OCI-M2 (cell line): ENCODE data around the gene DMBX1.
A peak's percentile ranks its signal among the peaks of the same experiment; 100 is the strongest.

Experiments
- DNase-seq: peaks from one replicate; lab custom pipeline; 2025; ENCODE audit not compliant: unreplicated experiment; lab: John Stamatoyannopoulos, UW

DMBX1 gene

GRCh38 chr1:46497020-46497419, 7.4 kb downstream of the DMBX1 start:
- no peak for DNase-seq

- no peak for DNase-seq
Observed at GRCh38 chr1:46497665-46498064, 8.0 kb downstream of the DMBX1 start.

GRCh38 chr1:46501528-46501927, 11.9 kb downstream of the DMBX1 start:
- no peak for DNase-seq

GRCh38 chr1:46503421-46503820, 13.8 kb downstream of the DMBX1 start:
- DNase-seq, result no peak

GRCh38 chr1:46506470-46507219, 17.0 kb downstream of the DMBX1 start:
- DNase-seq, result no peak

- DNase-seq, result no peak
Observed at GRCh38 chr1:46508757-46509156, 19.1 kb downstream of the DMBX1 start.

- no peak for DNase-seq
Observed at GRCh38 chr1:46510341-46510997, 20.8 kb downstream of the DMBX1 start.

- DNase-seq, result no peak
Observed at GRCh38 chr1:46510998-46511365, 21.3 kb downstream of the DMBX1 start.

GRCh38 chr1:46512135-46512791, 22.6 kb downstream of the DMBX1 start:
- no peak for DNase-seq

GRCh38 chr1:46512792-46513190, 23.2 kb downstream of the DMBX1 start:
- no peak for DNase-seq

- no peak for DNase-seq
Observed at GRCh38 chr1:46513536-46513935, 23.9 kb downstream of the DMBX1 start.

GRCh38 chr1:46515576-46515975, 25.9 kb downstream of the DMBX1 start:
- DNase-seq, result no peak

GRCh38 chr1:46516200-46516950, 26.7 kb downstream of the DMBX1 start:
- DNase-seq, result no peak

- DNase-seq, result no peak
Observed at GRCh38 chr1:46517010-46517600, 27.5 kb downstream of the DMBX1 start.

GRCh38 chr1:46517932-46518498, 28.4 kb downstream of the DMBX1 start:
- DNase-seq, result no peak

- no peak for DNase-seq
Observed at GRCh38 chr1:46519209-46519608, 29.6 kb downstream of the DMBX1 start.

- DNase-seq, result no peak
Observed at GRCh38 chr1:46520063-46520911, 30.7 kb downstream of the DMBX1 start.

GRCh38 chr1:46521414-46521813, 31.8 kb downstream of the DMBX1 start:
- no peak for DNase-seq

- peak; percentile 26 for DNase-seq
Observed at GRCh38 chr1:46522184-46522968, 32.7 kb downstream of the DMBX1 start.
